HG02798 (cell line): ENCODE measurements around the gene KRTAP5-1.

Source experiments
- ATAC-seq: cut with Tn5 transposase; IDR thresholded peaks from one replicate; pipeline ENCODE4 v1.9.1; 2021; ENCODE audit warnings: mild to moderate bottlenecking; ENCODE audit not compliant: unreplicated experiment, poor library complexity

Gene KRTAP5-1

DNA sequence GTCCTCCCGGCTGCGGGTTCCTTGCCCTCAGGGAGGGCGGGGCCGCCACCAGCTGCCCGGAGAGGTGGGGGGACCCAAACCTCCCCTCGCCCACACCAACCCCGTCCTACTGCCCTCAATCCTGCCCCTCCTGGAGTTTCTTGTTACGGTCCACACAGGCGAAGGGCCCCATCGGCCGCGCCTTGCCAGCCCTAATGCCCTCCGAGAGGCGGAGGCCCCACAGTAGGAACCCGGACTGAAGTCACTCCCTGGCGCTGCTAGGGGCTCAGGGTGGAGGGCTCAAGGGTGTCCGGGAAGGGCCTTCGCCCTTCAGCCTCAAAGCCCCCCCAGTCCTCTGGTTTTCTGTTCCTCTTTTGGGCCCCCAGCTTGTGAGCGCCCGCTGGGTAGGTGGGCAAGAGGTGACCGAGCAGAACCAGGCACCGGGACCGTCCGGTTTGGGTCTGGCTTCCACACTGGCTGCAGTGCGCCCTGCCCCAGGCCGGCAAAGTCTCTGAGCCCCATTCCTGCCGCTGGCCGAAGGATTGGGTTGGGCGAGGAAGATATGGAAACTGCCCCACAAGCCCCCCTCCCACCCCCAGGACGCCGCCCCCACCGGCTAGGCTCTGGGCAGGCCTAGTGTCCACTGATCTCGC lies 37.5 kb downstream of the KRTAP5-1 start:
- ATAC-seq: no peak

GRCh38 chr11:1546536-1547466 lies 38.3 kb downstream of the KRTAP5-1 start:
- ATAC-seq: no peak

- no peak for ATAC-seq
Measured at GRCh38 chr11:1546077-1546535, 39.0 kb downstream of the KRTAP5-1 start.

DNA sequence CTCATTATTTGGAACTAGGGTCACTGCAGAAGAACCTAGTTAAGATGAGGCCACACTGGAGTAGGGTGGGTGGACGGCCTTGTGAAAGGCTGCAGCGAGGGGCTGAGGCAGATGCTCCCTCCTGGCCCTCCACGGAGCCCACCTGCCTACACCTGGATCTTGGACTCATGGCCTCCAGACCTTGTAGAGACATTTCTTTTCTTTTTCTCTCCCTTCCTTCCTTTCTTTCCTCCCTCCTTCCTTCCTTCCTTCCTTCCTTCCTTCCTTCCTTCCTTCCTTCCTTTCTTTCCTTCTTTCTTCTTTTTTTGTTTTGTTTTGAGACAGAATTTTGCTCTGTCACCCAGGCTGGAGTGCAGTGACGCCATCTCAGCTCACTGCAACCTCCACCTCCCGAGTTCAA lies 39.7 kb downstream of the KRTAP5-1 start:
- no peak for ATAC-seq

DNA sequence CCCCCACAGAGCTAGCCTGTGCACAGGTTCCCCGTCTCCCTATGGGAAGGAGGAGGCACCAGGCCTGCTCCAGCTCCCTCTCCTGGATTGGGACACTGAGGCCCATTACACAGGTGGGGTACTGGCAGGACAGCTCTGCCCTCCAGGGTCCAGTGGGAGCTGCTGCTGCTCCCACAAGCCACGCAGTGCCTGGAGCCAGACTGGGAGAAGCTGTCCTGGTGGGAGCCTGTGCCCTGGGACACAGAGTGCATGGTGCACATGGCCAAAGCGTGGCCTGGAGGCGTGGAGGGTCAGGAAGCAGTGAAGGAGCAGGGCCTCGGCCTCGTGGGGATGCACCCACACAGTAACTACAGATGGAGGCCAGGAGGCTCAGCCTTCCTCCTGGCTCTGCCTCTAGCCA lies 40.5 kb downstream of the KRTAP5-1 start:
- ATAC-seq: no peak

GRCh38 chr11:1543606-1544263 lies 41.3 kb downstream of the KRTAP5-1 start:
- ATAC-seq: no peak

DNA sequence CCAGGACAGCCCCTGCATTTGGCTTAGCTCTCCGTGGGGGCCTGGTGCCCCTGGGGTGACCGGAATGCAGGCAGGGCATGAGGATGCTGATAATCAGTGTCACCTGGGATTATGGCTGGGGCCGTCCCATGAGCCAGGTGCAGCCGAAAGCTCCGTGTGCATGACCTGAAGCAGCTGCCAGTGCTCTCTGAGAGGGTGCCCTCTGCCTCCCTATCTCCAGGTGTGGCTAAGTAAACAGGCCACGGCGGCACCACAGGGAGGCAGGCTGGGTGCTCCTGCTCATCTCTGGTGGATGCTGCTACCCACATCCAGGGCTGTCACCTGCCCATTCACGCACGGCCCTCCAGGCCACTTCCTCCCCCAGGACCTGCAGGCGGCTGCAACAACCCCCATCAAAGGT lies 42.8 kb downstream of the KRTAP5-1 start:
- ATAC-seq: no peak

DNA sequence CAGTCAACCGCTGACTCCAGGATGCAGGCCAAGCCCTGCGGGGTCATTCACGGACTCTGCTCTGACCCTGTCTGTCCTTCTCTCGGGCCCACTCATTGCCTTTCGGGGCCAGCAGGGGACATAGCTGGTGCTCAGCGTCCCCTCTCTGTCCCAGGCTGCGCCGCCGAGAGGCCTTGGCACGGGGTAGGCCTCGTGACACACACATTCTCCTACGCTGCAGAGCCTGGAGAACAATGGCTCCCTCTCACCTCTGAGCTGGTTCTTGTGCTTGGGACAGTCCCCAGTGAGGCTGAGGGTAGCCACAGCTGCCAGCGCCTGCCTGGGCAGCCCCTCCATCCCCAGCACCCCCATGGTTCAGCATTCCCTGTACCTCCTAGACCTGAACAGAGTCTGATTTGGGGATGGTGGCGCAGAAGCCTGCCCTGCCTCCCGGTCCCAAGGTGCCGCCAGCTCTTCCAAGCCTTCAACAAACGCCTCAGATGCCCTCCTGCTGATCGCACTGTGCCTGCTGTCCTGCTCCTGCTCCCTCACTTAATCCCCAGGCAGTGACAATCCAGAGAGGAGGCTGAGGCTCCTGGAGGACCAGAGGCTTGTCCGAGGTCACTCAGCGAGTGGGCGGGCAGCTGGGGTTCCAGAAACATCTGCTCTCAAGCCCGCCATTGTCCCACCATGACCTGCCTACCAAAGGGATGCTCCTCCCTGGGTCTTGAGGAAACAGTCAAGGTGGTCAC lies 43.4 kb downstream of the KRTAP5-1 start:
- no peak for ATAC-seq

GRCh38 chr11:1540074-1540473 lies 45.0 kb downstream of the KRTAP5-1 start:
- ATAC-seq: no peak

GRCh38 chr11:1538153-1538552 lies 46.9 kb downstream of the KRTAP5-1 start:
- ATAC-seq: no peak

DNA sequence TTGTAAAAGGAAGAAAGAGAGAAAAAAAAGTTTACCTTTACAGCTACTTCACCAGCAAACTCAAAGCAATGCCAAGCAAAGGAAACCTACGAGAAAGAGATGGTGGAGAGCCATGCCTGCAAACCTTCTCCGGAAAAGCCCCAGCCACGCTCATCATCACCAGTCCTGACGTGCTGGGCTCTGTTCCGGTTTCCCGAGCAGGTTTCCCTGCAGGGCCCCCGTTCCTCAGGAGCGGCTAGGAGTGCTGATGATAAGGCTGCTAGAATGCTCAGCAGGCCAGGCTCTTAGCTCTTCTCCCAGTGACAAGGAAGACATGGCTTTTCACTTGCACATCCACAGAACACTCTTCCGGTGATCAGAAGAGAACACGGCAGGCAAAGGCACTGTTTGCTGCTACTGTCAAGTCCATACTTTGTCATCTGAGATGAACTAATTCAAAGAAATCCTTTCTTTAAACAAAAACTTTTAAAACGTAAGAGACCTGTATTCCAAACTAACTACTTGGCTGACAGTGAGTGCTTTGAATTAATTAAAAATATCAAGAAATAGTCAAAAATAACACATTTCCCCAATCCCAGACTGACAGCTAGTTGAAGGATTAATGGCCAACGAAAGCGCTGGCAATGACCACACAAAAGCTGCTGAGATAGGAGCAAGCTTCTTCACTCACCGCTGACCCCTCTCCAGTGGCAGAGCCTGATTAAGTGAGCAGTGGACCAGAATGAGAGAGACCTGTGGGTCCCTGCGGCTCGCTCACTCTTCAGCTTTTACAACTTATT lies 48.8 kb downstream of the KRTAP5-1 start:
- no peak for ATAC-seq

- no peak for ATAC-seq
Measured at GRCh38 chr11:1534682-1535081, 50.4 kb downstream of the KRTAP5-1 start.
